Thyroid gland (tissue), 4 donors: ENCODE data around the gene ASCL5. TPM values are rescaled to one million over a fixed set of nuclear protein-coding genes. Genes with fewer than 3 reads are reported as not detected.

ENCODE experiments used
- DNase-seq, 2 donors: peaks; one replicate each; pipeline ENCODE4 v3.0.0-alpha.2; 2019
- H3K27ac ChIP-seq, 3 donors: fragments of 200-600 bp; sonication (generic); 1 replicate in 2 of 3; 2 replicates in 1 of 3; pipeline ENCODE4 v1.5.1; 2016 to 2019; ENCODE audit warnings: mild to moderate bottlenecking in 1 of 3, moderate library complexity in 1 of 3
- H3K27me3 ChIP-seq: fragments of 200-600 bp; sonication (generic); one replicate; pipeline ENCODE4 v1.5.1; 2019
- H3K36me3 ChIP-seq, 2 donors: fragments of 200-600 bp; sonication (generic); one replicate each; pipeline ENCODE4 v1.5.1; 2016 to 2019
- H3K4me1 ChIP-seq, 2 donors: fragments of 200-600 bp; sonication (generic); one replicate each; pipeline ENCODE4 v1.5.1; 2017 to 2019
- H3K4me3 ChIP-seq, 3 donors: fragments of 200-600 bp; sonication (generic); replicated peaks in 1 of 3; 1 replicate in 2 of 3; 2 replicates in 1 of 3; pipeline ENCODE4 v1.5.1; 2016; ENCODE audit warnings: mild to moderate bottlenecking in 1 of 3
- H3K9me3 ChIP-seq: fragments of 200-600 bp; sonication (generic); one replicate; pipeline ENCODE4 v1.5.1; 2017
- CTCF ChIP-seq, 6 experiments: fragments of 200-600 bp in 3 of 6; fragments of 450-650 bp in 3 of 6; sonication (generic) in 3 of 6; IDR thresholded peaks; one replicate each; pipeline ENCODE4 v1.5.1; 2016 to 2019; ENCODE audit warnings: antibody characterized with exemption in 6 of 6, mild to moderate bottlenecking in 2 of 6, inconsistent platforms in 1 of 6, moderate library complexity in 1 of 6
- POLR2A ChIP-seq, 2 donors: fragments of 450-650 bp; IDR thresholded peaks; one replicate each; pipeline ENCODE4 v1.6.1; 2017; ENCODE audit warnings: antibody characterized with exemption in 2 of 2, mild to moderate bottlenecking in 2 of 2, moderate library complexity in 1 of 2
- WGBS, 2 donors: methylation state at CpG; one replicate each; pipeline ENCODE4 v1.1.5; 2017; 5-methylcytosine and 5-hydroxymethylcytosine counted together
- intact Hi-C: fragments of 100-400 bp; cut with DNase I; formaldehyde crosslinking; loops from one replicate; pipeline ENCODE4 v1.15.1; 2023
- total RNA-seq, 4 donors: library from RNA; depleted of rRNA; stranded (reverse); fragments of >200 nt; gene quantifications; one replicate each; pipeline ENCODE4 v1.2.3, GENCODE V29; 2016

ASCL5 gene
- total RNA-seq, 4 donors from 2014 or later: not detected

- H3K9me3 ChIP-seq: no peaks in the 10 kb centered on the region
- H3K36me3 ChIP-seq: no peaks in the 10 kb centered on the region
- intact Hi-C loops: no loop called here
- TF ChIP-seq CTCF (IDR thresholded peaks at IDR 0.05): no peak
- no peak for TF ChIP-seq POLR2A (IDR thresholded peaks at IDR 0.05)
- no peaks in the 10 kb centered on the region for H3K4me1 ChIP-seq
- H3K27me3 ChIP-seq: no peaks in the 10 kb centered on the region
- H3K4me3 ChIP-seq: no peak overlapping the region
- H3K27ac ChIP-seq: no peak overlapping the region
- 89 to 95% methylated on average over 12 of the region's 12 CpGs for WGBS, 2 donors
- DNase-seq: no peak
Measured at GRCh38 chr1:201100169-201100930, 26.6 kb downstream of the ASCL5 start.

- TF ChIP-seq CTCF (IDR thresholded peaks at IDR 0.05): no peak
- no peak for TF ChIP-seq POLR2A (IDR thresholded peaks at IDR 0.05)
- WGBS, 2 donors: 80 to 89% methylated on average over 5 of the region's 5 CpGs
- Histone ChIP-seq H3K36me3 (no peaks in the 10 kb centered on the region), H3K9me3 (no peaks in the 10 kb centered on the region), H3K27ac (no peak overlapping the region), H3K4me3 (no peak overlapping the region), H3K4me1 (no peaks in the 10 kb centered on the region), H3K27me3 (no peaks in the 10 kb centered on the region)
- DNase-seq: no peak
- intact Hi-C loops: no loop called here
Measured at GRCh38 chr1:201098992-201099677, 27.8 kb downstream of the ASCL5 start.

- Histone ChIP-seq H3K4me1 (no peaks in the 10 kb centered on the region), H3K9me3 (no peaks in the 10 kb centered on the region), H3K36me3 (no peaks in the 10 kb centered on the region), H3K27ac (no peak overlapping the region), H3K4me3 (no peak overlapping the region), H3K27me3 (no peaks in the 10 kb centered on the region)
- WGBS, 2 donors: 85 to 87% methylated on average over 17 of the region's 17 CpGs
- no peak for DNase-seq
- TF ChIP-seq CTCF (IDR thresholded peaks at IDR 0.05) (no peak), POLR2A (IDR thresholded peaks at IDR 0.05) (no peak)
- intact Hi-C loops: no loop called here
Measured at GRCh38 chr1:201096977-201097856, 29.8 kb downstream of the ASCL5 start.

- 58 to 64% methylated on average over 3 to 5 of the region's 5 CpGs for WGBS, 2 donors
- DNase-seq: peak in 1 of 2 donors; percentile 11
- H3K27ac ChIP-seq: no peak overlapping the region
- intact Hi-C loops: no loop called here
- H3K27me3 ChIP-seq: no peaks in the 10 kb centered on the region
- no peaks in the 10 kb centered on the region for H3K36me3 ChIP-seq
- no peaks in the 10 kb centered on the region for H3K9me3 ChIP-seq
- no peaks in the 10 kb centered on the region for H3K4me1 ChIP-seq
- H3K4me3 ChIP-seq: no peak overlapping the region
- TF ChIP-seq CTCF (IDR thresholded peaks at IDR 0.05): no peak
- no peak for TF ChIP-seq POLR2A (IDR thresholded peaks at IDR 0.05)
Measured at GRCh38 chr1:201096041-201096461, 30.9 kb downstream of the ASCL5 start.
